Activated CD8-positive, alpha-beta T cell treated with anti-CD3 and anti-CD28 coated beads for 36 hours (primary cell): Measurements from ENCODE around the gene CD4. TPM values are rescaled to one million over a fixed set of nuclear protein-coding genes. Genes with fewer than 3 reads are reported as not detected.

ENCODE experiments used
- ATAC-seq: fragments of 200-7000 bp; cut with Tn5 transposase; one replicate; pipeline ENCODE4 v1.10.0; 2021; ENCODE audit warnings: mild to moderate bottlenecking, moderate library complexity
- CTCF ChIA-PET: fragments of 350-600 bp; sonication (Branson Sonifier 250); formaldehyde crosslinking; loops from one replicate; lab custom pipeline; 2021; ENCODE audit warnings: antibody characterized with exemption; lab: Charles Lee
- POLR2A ChIA-PET: fragments of 350-600 bp; sonication (Branson Sonifier 250); formaldehyde crosslinking; loops from one replicate; lab custom pipeline; 2021; ENCODE audit warnings: antibody characterized with exemption; lab: Charles Lee
- DNase-seq: peaks from one replicate; pipeline ENCODE4 v3.0.0-alpha.2; 2020
- H3K27ac Mint-ChIP-seq: one replicate; pipeline ENCODE4 v1.8.0; 2021; ENCODE audit warnings: mild to moderate bottlenecking, mixed read lengths
- H3K27me3 Mint-ChIP-seq: one replicate; pipeline ENCODE4 v1.8.0; 2021; ENCODE audit warnings: mixed read lengths
- H3K36me3 Mint-ChIP-seq: one replicate; pipeline ENCODE4 v1.8.0; 2021; ENCODE audit warnings: low read depth, mixed read lengths
- H3K4me1 Mint-ChIP-seq: one replicate; pipeline ENCODE4 v1.8.0; 2021; ENCODE audit warnings: low read depth, mixed read lengths
- H3K4me3 Mint-ChIP-seq: one replicate; pipeline ENCODE4 v1.8.0; 2021; ENCODE audit warnings: mild to moderate bottlenecking, moderate library complexity, mixed read lengths
- H3K9me3 Mint-ChIP-seq: one replicate; pipeline ENCODE4 v1.8.0; 2021; ENCODE audit warnings: mixed read lengths
- CTCF ChIP-seq: fragments of 200-600 bp; IDR thresholded peaks from one replicate; pipeline ENCODE4 v1.8.0; 2022; ENCODE audit warnings: antibody characterized with exemption, mild to moderate bottlenecking
- intact Hi-C: fragments of 100-400 bp; cut with micrococcal nuclease; formaldehyde crosslinking; loops from one replicate; pipeline ENCODE4 v1.10.0; 2022
- total RNA-seq, 2 experiments: library from RNA; stranded (reverse); gene quantifications; one replicate each; pipeline ENCODE4 v1.2.3, GENCODE V29; 2021

The CD4 gene
- total RNA-seq, 2 experiments from 2014 or later = 11.1 to 14.1 TPM

DNA sequence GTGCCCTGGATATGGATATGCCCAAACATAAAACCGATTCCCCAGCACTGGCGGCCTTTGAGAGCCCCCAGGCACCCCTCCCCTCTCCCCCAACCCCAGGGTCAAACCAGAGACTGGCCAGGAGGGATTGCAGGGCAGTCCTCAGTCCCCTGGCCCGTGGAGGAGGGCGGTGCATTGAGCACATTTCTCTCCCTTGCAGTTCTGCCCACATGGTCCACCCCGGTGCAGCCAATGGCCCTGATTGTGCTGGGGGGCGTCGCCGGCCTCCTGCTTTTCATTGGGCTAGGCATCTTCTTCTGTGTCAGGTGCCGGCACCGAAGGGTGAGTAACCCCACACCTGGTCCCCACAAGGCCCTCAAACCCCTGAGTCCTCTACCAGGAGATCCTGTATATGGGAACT lies 28.9 kb downstream of the CD4 start:
- no peak for TF ChIP-seq CTCF
- Mint-ChIP-seq H3K4me3 (no peak overlapping the region), H3K27ac (no peak overlapping the region), H3K9me3 (no peaks in the 10 kb centered on the region), H3K4me1 (peaks cover 10% of the 10 kb centered on the region), H3K36me3 (no peaks in the 10 kb centered on the region), H3K27me3 (peaks cover 19% of the 10 kb centered on the region)
- ChIA-PET POLR2A (no interaction called here), CTCF (no interaction called here)
- ATAC-seq (no peak), DNase-seq (no peak)
- intact Hi-C loops = no loop called here

DNA sequence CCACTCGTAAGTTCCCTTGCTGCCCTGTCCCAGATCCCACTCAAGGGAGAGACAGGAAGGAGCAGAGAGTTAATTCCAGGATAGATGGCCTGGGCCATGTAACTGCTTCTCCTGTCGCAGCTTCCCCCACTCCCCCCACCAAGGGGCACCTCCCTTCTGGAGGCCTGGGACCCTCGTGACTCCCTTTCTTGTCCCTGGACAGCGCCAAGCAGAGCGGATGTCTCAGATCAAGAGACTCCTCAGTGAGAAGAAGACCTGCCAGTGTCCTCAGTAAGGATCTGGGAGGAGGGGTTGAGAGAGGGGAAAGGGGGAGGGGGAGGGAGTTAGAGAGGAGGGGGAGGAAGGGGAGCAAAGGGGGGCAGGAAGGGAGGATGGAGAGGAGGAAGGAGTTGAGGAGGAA lies 29.3 kb downstream of the CD4 start:
- Mint-ChIP-seq H3K4me1 (peaks cover 10% of the 10 kb centered on the region), H3K36me3 (no peaks in the 10 kb centered on the region), H3K27ac (no peak overlapping the region), H3K4me3 (no peak overlapping the region), H3K27me3 (peaks cover 23% of the 10 kb centered on the region), H3K9me3 (no peaks in the 10 kb centered on the region)
- intact Hi-C loops = no loop called here
- no peak for TF ChIP-seq CTCF
- DNase-seq (no peak), ATAC-seq (no peak)
- ChIA-PET CTCF (interaction anchor here (1.4 kb wide), 1 partner anchor 199 kb away, joined by 3 read pairs; no protein-coding TSS in a partner anchor), POLR2A (interaction anchor here (2.6 kb wide), 1 partner anchor 65 kb away, joined by 9 read pairs; the partner anchor contains the start of gene MLF2)

GRCh38 chr12:6819106-6820030 lies 30.0 kb downstream of the CD4 start:
- no peak for TF ChIP-seq CTCF
- Mint-ChIP-seq H3K27me3 (peaks cover 26% of the 10 kb centered on the region), H3K36me3 (no peaks in the 10 kb centered on the region), H3K4me3 (no peak overlapping the region), H3K27ac (no peak overlapping the region), H3K4me1 (peaks cover 10% of the 10 kb centered on the region), H3K9me3 (no peaks in the 10 kb centered on the region)
- intact Hi-C loops = no loop called here
- CTCF ChIA-PET = interaction anchor here (1.4 to 17.9 kb wide), 3 partner anchors 15 to 200 kb away, joined by 3 to 341 read pairs (median 4); partner anchors contain the start of gene MLF2
- no peak for DNase-seq
- POLR2A ChIA-PET = interaction anchor here (0.9 to 2.6 kb wide), 3 partner anchors 24 to 96 kb away, joined by 3 to 9 read pairs (median 3); partner anchors contain the start of genes COPS7A and MLF2
- no peak for ATAC-seq

GRCh38 chr12:6820166-6820565 lies 30.8 kb downstream of the CD4 start:
- Mint-ChIP-seq H3K27ac (no peak overlapping the region), H3K9me3 (no peaks in the 10 kb centered on the region), H3K4me1 (peaks cover 10% of the 10 kb centered on the region), H3K36me3 (no peaks in the 10 kb centered on the region), H3K4me3 (no peak overlapping the region), H3K27me3 (peaks cover 33% of the 10 kb centered on the region)
- ChIA-PET CTCF (interaction anchor here (1.4 to 17.9 kb wide), 2 partner anchors 15 to 64 kb away, joined by 4 to 341 read pairs; partner anchors contain the start of gene MLF2), POLR2A (interaction anchor here (0.9 to 2.6 kb wide), 4 partner anchors 9 to 97 kb away, joined by 3 to 9 read pairs (median 3); partner anchors contain the start of genes COPS7A and MLF2)
- intact Hi-C loops = no loop called here
- no peak for TF ChIP-seq CTCF
- ATAC-seq = no peak
- DNase-seq = no peak
